ENCODE measurements around the gene LPAR6. TPM values are rescaled to one million over a fixed set of nuclear protein-coding genes. Genes with fewer than 3 reads are reported as not detected.

The LPAR6 gene
- total and polyA plus RNA-seq, 2 of the 4 experiments (the other 2 are of a cell fraction) = 1.4 to 2.0 TPM

DNA sequence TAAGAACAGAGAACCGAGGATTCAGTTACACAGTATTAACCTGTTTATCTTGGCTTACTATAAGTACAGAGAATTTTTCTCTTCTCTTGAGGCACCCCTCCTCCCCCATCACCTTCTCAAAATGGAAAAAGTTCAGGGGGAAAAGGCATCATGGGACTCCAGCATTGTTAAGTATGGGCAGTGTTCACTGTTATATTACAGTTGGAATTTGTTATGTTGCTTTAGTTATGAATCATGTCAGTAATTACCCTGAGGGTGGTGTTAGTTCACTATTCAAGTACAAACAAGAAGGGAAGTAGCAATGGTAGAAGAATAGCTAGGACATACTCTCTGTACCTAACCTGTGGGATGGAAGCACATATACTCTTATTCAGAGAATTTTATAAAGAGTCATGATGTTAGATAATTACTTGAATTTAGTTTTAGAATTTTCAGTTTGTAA lies 12.0 kb downstream of the LPAR6 start:
- H3K9me1 ChIP-seq (ENCODE audit: insufficient read depth, low read length) = no peaks in the 10 kb centered on the region
- peaks cover 3 to 19% of the 10 kb centered on the region in 2 experiments; a peak in 2 of 4 replicates for H3K79me1 ChIP-seq (ENCODE audit: low read depth in 1 of 2, low read length in 2 of 2)
- H4K91ac ChIP-seq (ENCODE audit: insufficient read depth, low read depth, low read length) = no peak overlapping the region
- dilution Hi-C loops (cut with HindIII; ENCODE audit: low sequenced_read_pairs, unreplicated experiment) = no loop called here
- no TSS peak for BruUV-seq (replicated peaks)
- ChIA-PET CTCF (interaction anchor here (0.6 to 0.9 kb wide), 2 partner anchors 17 to 170 kb away, joined by 3 read pairs; no protein-coding TSS in a partner anchor), POLR2A (ENCODE audit: unreplicated experiment) (no interaction called here)
- H2BK15ac ChIP-seq (ENCODE audit: low read depth, low read length) = no peak overlapping the region
- no peak overlapping the region for H4K8ac ChIP-seq (ENCODE audit: low read depth in 2 of 2, low read length in 2 of 2)
- H2AFZ ChIP-seq (replicated peaks; ENCODE audit: low read length, poor library complexity) = no peak overlapping the region
- H2AK5ac ChIP-seq (ENCODE audit: low read depth, low read length) = no peak overlapping the region
- no peak overlapping the region for H2BK120ac ChIP-seq (ENCODE audit: low read depth, low read length)
- H3K4me3 ChIP-seq (ENCODE audit: insufficient read depth, low read depth, low read length) = no peak overlapping the region
- H3K9ac ChIP-seq (ENCODE audit: low read depth, low read length) = no peak overlapping the region
- H3K56ac ChIP-seq (ENCODE audit: extremely low read depth, insufficient read depth, low read length) = no peak overlapping the region
- DNase-seq (peak; percentile 46), ATAC-seq (ENCODE audit: low read depth) (peak; percentile 80)
- no peak overlapping the region for H4K5ac ChIP-seq (ENCODE audit: low read depth, low read length)
- no peak overlapping the region for H3K23ac ChIP-seq (ENCODE audit: low read depth, low read length)
- TF ChIP-seq CEBPB (IDR thresholded peaks at IDR 0.05; ENCODE audit: low read depth, low read length) (no peak), RFX5 (IDR thresholded peaks at IDR 0.05; ENCODE audit: low read depth, low read length) (no peak), RCOR1 (IDR thresholded peaks at IDR 0.05; ENCODE audit: insufficient replicate concordance, low read length) (no peak), CHD1 (IDR thresholded peaks at IDR 0.05; ENCODE audit: low read depth, low read length) (no peak), MAFK (IDR thresholded peaks at IDR 0.05; ENCODE audit: low read depth, low read length) (no peak)
- TF ChIP-seq, protein P1, sequence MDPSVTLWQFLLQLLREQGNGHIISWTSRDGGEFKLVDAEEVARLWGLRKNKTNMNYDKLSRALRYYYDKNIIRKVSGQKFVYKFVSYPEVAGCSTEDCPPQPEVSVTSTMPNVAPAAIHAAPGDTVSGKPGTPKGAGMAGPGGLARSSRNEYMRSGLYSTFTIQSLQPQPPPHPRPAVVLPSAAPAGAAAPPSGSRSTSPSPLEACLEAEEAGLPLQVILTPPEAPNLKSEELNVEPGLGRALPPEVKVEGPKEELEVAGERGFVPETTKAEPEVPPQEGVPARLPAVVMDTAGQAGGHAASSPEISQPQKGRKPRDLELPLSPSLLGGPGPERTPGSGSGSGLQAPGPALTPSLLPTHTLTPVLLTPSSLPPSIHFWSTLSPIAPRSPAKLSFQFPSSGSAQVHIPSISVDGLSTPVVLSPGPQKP (IDR thresholded peaks at IDR 0.05; ENCODE audit: borderline replicate concordance, low read depth, low read length) = no peak
- WGBS, 2 experiments (ENCODE audit: extremely low coverage in 2 of 2, insufficient read length in 1 of 2) = no CpG with 5 or more reads among the region's 1 CpG
- 0 out of 2 replicates have a peak overlapping the region, but pooled peaks have one; percentile 25 for H3K4me2 ChIP-seq (ENCODE audit: low read depth, low read length)
- H3K27me3 ChIP-seq (ENCODE audit: control insufficient read depth, insufficient read depth, low read length) = no peaks in the 10 kb centered on the region
- peak overlapping the region; percentile 78 for H2BK5ac ChIP-seq (ENCODE audit: low read depth, low read length, poor library complexity, severe bottlenecking)
- peaks cover 5% of the 10 kb centered on the region; the same call in 1 of the 2 replicates for H3K4me1 ChIP-seq (ENCODE audit: control insufficient read depth, insufficient read depth, low read length)
- H3K14ac ChIP-seq (replicated peaks; ENCODE audit: low read depth, low read length) = no peak overlapping the region
- no peak overlapping the region for H2BK20ac ChIP-seq (ENCODE audit: low read depth, low read length)
- no peaks in the 10 kb centered on the region for H4K20me1 ChIP-seq (ENCODE audit: insufficient read depth, low read length)
- peak overlapping the region; percentile 57; the same call in 1 of the 2 replicates for H3K27ac ChIP-seq (ENCODE audit: insufficient read depth, low read length)
- intact Hi-C loops (cut with micrococcal nuclease) = no loop called here
- no peaks in the 10 kb centered on the region for H3K9me3 ChIP-seq (ENCODE audit: control insufficient read depth, insufficient read depth, low read length)
- no peak overlapping the region for H3K4ac ChIP-seq (ENCODE audit: low read depth, low read length)
- H3K18ac ChIP-seq (ENCODE audit: low read depth, low read length) = no peak overlapping the region
- H2AK9ac ChIP-seq (replicated peaks; ENCODE audit: low read depth, low read length, poor library complexity) = no peak overlapping the region
- H3K36me3 ChIP-seq (ENCODE audit: control insufficient read depth, insufficient read depth, low read length) = no peaks in the 10 kb centered on the region
- in situ Hi-C loops (cut with MboI; ENCODE audit: low sequenced_read_pairs) = no loop called here

Data from IMR-90 (cell line).